Lung (tissue), 12 donors: ENCODE measurements around the gene ADORA1. TPM values are rescaled to one million over a fixed set of nuclear protein-coding genes. Genes with fewer than 3 reads are reported as not detected.

ENCODE experiments used
- ATAC-seq: fragments of 200-7000 bp; cut with Tn5 transposase; one replicate; pipeline ENCODE4 v1.9.1; 2020; ENCODE audit warnings: moderate number of reproducible peaks; ENCODE audit not compliant: insufficient read depth, low FRiP score
- DNase-seq, 3 donors: peaks; one replicate each; pipeline ENCODE4 v3.0.0-alpha.2; 2013 to 2017
- H3K27ac ChIP-seq, 2 donors: one replicate each; pipeline ENCODE4 v1.5.1; 2013; ENCODE audit warnings: mild to moderate bottlenecking in 2 of 2, moderate library complexity in 2 of 2, control low read depth in 1 of 2, inconsistent platforms in 1 of 2, low read depth in 1 of 2, low read length in 1 of 2
- H3K27me3 ChIP-seq, 3 donors: one replicate each; pipeline ENCODE4 v1.5.1; 2013; ENCODE audit warnings: low read length in 2 of 3; ENCODE audit not compliant: control insufficient read depth in 3 of 3, insufficient read depth in 3 of 3
- H3K36me3 ChIP-seq, 4 donors: one replicate each; pipeline ENCODE4 v1.5.1; 2013; ENCODE audit warnings: low read length in 4 of 4, mild to moderate bottlenecking in 1 of 4, moderate library complexity in 1 of 4; ENCODE audit not compliant: control insufficient read depth in 4 of 4, insufficient read depth in 4 of 4
- H3K4me1 ChIP-seq, 5 donors: one replicate each; pipeline ENCODE4 v1.5.1; 2013; ENCODE audit warnings: low read length in 5 of 5, mild to moderate bottlenecking in 2 of 5, moderate library complexity in 1 of 5; ENCODE audit not compliant: control insufficient read depth in 5 of 5, insufficient read depth in 5 of 5
- H3K4me3 ChIP-seq: one replicate; pipeline ENCODE4 v1.5.1; 2013; ENCODE audit warnings: mild to moderate bottlenecking, control low read depth, moderate library complexity
- H3K9ac ChIP-seq, 2 donors: one replicate each; pipeline ENCODE4 v1.5.1; 2013; ENCODE audit warnings: low read length in 2 of 2, control low read depth in 1 of 2; ENCODE audit not compliant: insufficient read depth in 1 of 2
- H3K9me3 ChIP-seq, 4 donors: one replicate each; pipeline ENCODE4 v1.5.1; 2013; ENCODE audit warnings: low read length in 3 of 4, mild to moderate bottlenecking in 1 of 4, moderate library complexity in 1 of 4; ENCODE audit not compliant: control insufficient read depth in 4 of 4, insufficient read depth in 3 of 4
- CTCF ChIP-seq: IDR thresholded peaks from 2 replicates; pipeline ENCODE4 v1.5.1; 2012; ENCODE audit warnings: mild to moderate bottlenecking; ENCODE audit errors: control extremely low read depth, extremely low read depth
- WGBS, 2 donors: extraction: QIAGEN DNeasy Blood & Tissue Kit; methylation state at CpG; one replicate each; pipeline ENCODE4 v1.1.7; 2013; 5-methylcytosine and 5-hydroxymethylcytosine counted together
- polyA plus RNA-seq, 2 donors: library from polyadenylated mRNA; stranded (reverse); fragments of 200-250 nt; gene quantifications; one replicate each; pipeline ENCODE4 v1.2.1, GENCODE V29; 2013
- total RNA-seq, 2 donors: library from RNA; depleted of rRNA in 1 of 2; stranded (reverse); fragments of >200 nt in 1 of 2; gene quantifications; one replicate each; pipeline ENCODE4 v1.2.1, GENCODE V29; 2014 to 2021
- donor health status: control.
- donor health status: control.
- donor health status: Bipolar disorder and iron deficiency.
- donor health status: healthy.
- donor health status: DM: yes; HTN: yes; CAD: no.

Gene ADORA1
- total and polyA plus RNA-seq, 4 donors = 0.57 to 2.3 (median 0.79) TPM

GRCh38 chr1:203185585-203185984 lies 58.1 kb downstream of the ADORA1 start:
- Histone ChIP-seq H3K9ac (no peak overlapping the region), H3K36me3 (no peaks in the 10 kb centered on the region), H3K4me1 (peaks cover 0 to 7% (median 0%) of the 10 kb centered on the region in 5 donors), H3K9me3 (no peaks in the 10 kb centered on the region), H3K27me3 (no peaks in the 10 kb centered on the region), H3K27ac (no peak overlapping the region), H3K4me3 (no peak overlapping the region)
- TF ChIP-seq CTCF = no peak
- 78 to 84% methylated on average over 4 of the region's 4 CpGs for WGBS, 2 donors
- no peak for ATAC-seq
- DNase-seq = no peak

GRCh38 chr1:203186091-203186445 lies 58.5 kb downstream of the ADORA1 start:
- no peak overlapping the region for H3K4me3 ChIP-seq
- H3K4me1 ChIP-seq = peaks cover 0 to 7% (median 0%) of the 10 kb centered on the region in 5 donors
- H3K36me3 ChIP-seq = no peaks in the 10 kb centered on the region
- H3K27me3 ChIP-seq = no peaks in the 10 kb centered on the region
- no peak for TF ChIP-seq CTCF
- 71 to 81% methylated on average over 5 of the region's 5 CpGs for WGBS, 2 donors
- no peak overlapping the region for H3K27ac ChIP-seq
- DNase-seq (no peak), ATAC-seq (no peak)
- no peak overlapping the region for H3K9ac ChIP-seq
- no peaks in the 10 kb centered on the region for H3K9me3 ChIP-seq

DNA sequence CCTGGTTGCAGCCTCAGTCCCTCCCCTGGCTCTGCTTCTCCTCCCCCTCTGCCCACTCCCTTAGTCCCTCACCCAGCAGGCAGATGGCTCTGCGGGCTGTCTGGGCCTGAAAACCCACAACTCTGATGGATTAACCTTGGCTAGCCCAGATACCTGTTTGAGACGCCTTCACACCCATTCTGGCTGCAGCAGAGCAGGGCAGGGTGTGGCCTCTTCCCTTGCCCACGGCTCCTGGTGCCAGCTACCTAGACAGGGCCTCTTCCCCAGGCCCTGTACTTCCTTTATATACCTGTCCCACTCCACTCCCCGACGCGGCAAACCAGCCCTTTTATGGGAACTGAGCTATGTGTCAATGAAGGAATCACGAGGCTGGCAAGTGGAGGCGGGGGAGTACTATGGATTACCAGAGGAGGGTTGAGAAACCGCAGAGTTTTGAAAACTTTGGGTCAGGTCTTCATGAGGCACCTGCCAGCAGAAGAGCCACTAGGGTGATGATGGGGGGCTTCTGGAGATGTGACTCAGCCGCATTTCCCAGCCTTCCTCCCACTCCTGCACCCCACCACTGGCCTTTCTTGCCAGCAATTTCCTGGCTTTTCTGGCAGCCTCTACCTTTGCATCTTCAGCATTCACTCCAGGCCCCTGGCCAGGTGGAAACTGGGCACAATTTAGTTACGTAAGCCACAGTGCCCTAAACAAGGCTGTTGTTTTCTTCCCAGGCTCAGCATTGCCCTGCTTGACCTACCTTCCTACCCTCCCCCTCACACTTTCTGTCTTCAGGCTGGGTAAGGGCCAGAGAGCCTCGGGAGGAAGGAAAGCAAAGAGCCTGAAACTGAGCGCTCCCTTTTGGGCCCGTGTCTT lies 59.1 kb downstream of the ADORA1 start, which contains the start of gene CHI3L1:
Gene CHI3L1, minus strand, starts transcription at position 259 of the 858 bp plus-strand sequence. Its CDS starts 81 bp downstream, at position 178.
- Histone ChIP-seq H3K9ac (no peak within 1 kb of the TSS), H3K27me3 (no peaks in the 10 kb centered on the region), H3K4me1 (peaks cover 0 to 7% (median 0%) of the 10 kb centered on the region in 5 donors), H3K27ac (peak within 1 kb of the TSS in 1 of 2 donors; percentile 67), H3K4me3 (no peak within 1 kb of the TSS), H3K9me3 (no peaks in the 10 kb centered on the region), H3K36me3 (no peaks in the 10 kb centered on the region)
- ATAC-seq = peak; percentile 65
- no peak for TF ChIP-seq CTCF
- no peak for DNase-seq
- 27 to 31% methylated on average over 14 of the region's 14 CpGs for WGBS, 2 donors
